ENCODE measurements around the gene MINDY4B.

The MINDY4B gene

DNA sequence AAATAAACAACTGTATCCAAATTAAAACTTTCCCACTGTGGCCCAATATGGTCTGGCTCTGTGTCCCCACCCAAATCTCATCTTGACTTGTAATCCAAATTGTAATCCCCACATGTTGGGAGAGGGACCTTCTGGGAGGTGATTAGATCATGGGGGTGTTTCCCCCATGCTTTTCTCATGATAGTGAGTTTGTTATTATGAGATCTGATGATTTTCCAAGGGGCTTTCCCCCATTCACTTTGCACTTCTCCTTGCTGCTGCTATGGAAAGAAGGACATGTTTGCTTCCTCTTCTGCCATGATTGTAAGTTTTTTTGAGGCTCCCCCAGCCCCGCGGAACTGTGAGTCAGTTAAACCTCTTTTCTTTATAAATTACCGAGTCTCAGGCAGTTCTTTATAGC is 55.0 kb downstream of the MINDY4B start:
- H3K27ac ChIP-seq: no peak overlapping the region
- no peak overlapping the region for H3K4me3 ChIP-seq
- no peak for DNase-seq (ENCODE audit: low spot score)
- TF ChIP-seq, protein P1, sequence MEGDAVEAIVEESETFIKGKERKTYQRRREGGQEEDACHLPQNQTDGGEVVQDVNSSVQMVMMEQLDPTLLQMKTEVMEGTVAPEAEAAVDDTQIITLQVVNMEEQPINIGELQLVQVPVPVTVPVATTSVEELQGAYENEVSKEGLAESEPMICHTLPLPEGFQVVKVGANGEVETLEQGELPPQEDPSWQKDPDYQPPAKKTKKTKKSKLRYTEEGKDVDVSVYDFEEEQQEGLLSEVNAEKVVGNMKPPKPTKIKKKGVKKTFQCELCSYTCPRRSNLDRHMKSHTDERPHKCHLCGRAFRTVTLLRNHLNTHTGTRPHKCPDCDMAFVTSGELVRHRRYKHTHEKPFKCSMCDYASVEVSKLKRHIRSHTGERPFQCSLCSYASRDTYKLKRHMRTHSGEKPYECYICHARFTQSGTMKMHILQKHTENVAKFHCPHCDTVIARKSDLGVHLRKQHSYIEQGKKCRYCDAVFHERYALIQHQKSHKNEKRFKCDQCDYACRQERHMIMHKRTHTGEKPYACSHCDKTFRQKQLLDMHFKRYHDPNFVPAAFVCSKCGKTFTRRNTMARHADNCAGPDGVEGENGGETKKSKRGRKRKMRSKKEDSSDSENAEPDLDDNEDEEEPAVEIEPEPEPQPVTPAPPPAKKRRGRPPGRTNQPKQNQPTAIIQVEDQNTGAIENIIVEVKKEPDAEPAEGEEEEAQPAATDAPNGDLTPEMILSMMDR (IDR thresholded peaks at IDR 0.05): no peak

DNA sequence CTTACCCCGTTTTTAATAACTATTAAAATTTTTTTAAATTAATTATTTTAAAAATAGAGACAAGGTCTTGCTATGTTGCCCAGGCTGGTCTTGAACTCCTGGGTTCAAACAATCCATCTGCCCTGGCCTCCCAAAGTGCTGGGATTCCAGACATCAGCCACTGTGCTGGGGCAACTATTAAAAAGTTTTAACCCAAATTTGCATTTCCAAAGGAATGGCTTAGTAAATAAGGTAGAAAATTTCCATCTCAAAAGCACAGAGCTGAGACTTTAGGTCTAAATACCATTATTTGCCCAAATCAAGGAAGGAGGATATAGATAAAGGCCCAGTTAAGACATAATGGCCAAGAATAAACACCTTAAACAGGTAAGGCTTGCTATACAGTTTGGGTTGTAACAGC is 56.4 kb downstream of the MINDY4B start:
- TF ChIP-seq, protein P1 (IDR thresholded peaks at IDR 0.05): no peak
- H3K27ac ChIP-seq: no peak overlapping the region
- no peak for DNase-seq (ENCODE audit: low spot score)
- H3K4me3 ChIP-seq: no peak overlapping the region

DNA sequence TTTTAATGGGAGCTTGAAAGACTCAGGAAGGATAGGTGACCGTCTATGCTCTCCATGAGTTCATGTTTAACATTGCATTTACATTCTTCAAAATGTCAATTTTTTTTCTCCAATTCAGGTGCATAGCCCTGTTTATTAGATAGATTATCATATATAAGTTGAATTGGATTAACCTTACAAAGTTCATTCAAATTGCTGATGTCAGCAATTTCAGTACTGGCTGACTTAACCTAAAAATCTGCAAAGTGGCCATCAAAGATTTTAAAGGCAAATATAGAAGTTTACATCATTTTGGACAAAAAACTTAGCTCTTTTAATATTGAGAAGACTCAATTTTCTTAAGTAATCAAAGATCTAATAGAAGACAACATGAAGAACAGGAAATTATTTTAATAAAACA is 57.8 kb downstream of the MINDY4B start:
- H3K27ac ChIP-seq: no peak overlapping the region
- no peak for DNase-seq (ENCODE audit: low spot score)
- TF ChIP-seq, protein P1 (IDR thresholded peaks at IDR 0.05): no peak
- H3K4me3 ChIP-seq: no peak overlapping the region

DNA sequence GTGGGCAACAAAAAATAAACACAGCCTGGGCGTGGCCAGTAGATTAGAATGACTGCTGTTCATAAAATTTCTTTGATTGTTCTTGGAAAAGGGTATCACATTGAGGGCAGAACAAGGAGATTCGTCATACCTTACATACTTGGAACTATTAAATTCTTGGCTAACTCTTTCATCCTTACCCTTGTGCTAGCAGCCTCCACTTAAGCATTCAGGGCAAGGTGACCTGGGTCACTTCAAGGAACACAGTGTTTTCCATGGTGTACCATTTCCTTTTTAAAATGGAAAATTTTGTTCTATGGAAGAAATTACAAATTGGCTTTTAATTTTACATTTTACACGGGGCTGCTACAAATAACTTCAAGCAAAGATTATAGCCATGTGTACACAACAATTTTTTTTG is 60.8 kb downstream of the MINDY4B start:
- Histone ChIP-seq H3K27ac (no peak overlapping the region), H3K4me3 (no peak overlapping the region)
- TF ChIP-seq, protein P1 (IDR thresholded peaks at IDR 0.05): no peak
- DNase-seq (ENCODE audit: low spot score): no peak

DNA sequence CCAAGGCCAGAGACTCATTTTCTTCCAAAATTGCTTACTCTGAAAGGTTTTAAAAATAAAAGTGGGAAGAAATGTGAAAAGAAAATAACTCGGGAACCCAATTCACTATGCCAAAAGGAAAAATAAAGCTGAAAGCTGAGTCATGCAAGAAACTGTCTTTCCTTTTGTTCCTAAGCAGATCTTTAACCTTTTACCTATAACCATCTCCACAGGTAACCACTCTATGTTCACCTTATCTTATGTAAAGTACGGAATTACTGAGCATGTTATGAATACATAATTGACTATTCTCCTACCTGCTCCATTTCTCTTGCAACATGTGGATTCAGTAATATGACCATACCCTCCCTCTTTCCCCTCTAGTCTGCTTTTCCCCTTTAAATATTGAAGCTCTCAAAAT is 62.0 kb downstream of the MINDY4B start:
- no peak for DNase-seq (ENCODE audit: low spot score)
- no peak overlapping the region for H3K27ac ChIP-seq
- TF ChIP-seq, protein P1 (IDR thresholded peaks at IDR 0.05): no peak
- H3K4me3 ChIP-seq: no peak overlapping the region

DNA sequence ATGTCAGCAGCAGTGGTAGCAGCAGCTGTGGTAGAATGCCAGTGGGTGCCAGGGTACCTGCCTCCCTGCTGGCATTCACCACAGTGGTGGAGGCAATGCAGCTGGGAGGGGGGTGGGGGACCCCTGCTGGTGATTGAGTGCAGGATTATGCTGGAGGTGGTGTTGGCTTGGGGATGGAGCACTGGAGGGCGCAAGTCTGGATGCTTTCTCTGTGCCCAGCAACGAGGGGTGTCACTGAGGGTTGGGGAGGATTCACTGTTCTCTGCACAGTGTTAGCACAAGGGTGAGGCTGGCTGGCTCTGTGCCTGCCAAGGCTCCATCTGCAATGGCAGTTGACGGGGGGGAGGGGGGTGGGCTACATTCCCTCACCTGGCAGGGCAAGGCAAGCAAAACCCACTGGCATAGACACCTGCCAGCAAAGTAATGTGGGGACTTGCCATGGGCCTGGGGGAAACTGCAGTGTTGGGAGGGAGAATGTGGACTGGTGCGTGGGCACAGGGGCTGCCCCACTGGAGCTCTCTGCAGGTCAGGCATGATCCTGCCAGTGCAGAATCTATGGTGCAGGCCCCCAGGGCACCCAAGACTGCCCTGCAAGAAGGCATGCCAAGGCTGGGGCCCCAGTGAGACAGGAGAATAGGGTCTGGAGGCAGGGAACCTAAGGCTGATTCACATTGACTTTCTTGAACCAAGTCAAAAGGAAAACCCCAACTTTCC is 64.3 kb downstream of the MINDY4B start:
- no peak overlapping the region for H3K4me3 ChIP-seq
- TF ChIP-seq, protein P1 (IDR thresholded peaks at IDR 0.05): no peak
- no peak overlapping the region for H3K27ac ChIP-seq
- no peak for DNase-seq (ENCODE audit: low spot score)

DNA sequence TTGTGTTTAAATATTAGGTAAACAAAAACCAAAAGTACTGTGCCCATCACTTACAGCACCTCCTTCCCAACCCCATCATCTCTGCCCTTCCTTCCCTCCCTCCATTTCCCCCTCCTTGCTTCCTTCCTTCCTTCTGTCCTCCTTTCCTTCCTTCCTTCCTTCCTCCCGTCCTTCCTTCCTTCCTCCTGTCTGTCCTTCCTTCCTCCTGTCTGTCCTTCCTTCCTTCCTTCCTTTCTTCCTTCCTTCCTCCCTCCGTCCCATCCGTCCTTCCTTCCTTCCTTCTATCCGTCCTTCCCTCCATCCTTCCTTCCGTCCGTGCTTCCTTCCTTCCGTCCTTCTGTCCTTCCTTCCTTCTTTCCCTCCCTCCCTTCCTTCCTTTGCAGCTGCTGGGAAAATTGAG is 74.5 kb downstream of the MINDY4B start:
- Histone ChIP-seq H3K4me3 (no peak overlapping the region), H3K27ac (no peak overlapping the region)
- TF ChIP-seq, protein P1 (IDR thresholded peaks at IDR 0.05): no peak
- no peak for DNase-seq (ENCODE audit: low spot score)

All from coronary artery (tissue), 2 donors.